Activated CD4-positive, alpha-beta T cell treated with anti-CD3 and anti-CD28 coated beads, Interleukin-2, amount 50 U/mL, for 4 hours (primary cell): ENCODE data around the gene PRAMEF20.
"Not testable (repeated sequence)": the region's sequence is repeated elsewhere in the genome, so short reads cannot be mapped to it uniquely, and the experiment has no call there.

Experiments used
- DNase-seq, 2 experiments: peaks; one replicate each; pipeline ENCODE4 v3.0.0-alpha.2; 2020

PRAMEF20 gene

DNA sequence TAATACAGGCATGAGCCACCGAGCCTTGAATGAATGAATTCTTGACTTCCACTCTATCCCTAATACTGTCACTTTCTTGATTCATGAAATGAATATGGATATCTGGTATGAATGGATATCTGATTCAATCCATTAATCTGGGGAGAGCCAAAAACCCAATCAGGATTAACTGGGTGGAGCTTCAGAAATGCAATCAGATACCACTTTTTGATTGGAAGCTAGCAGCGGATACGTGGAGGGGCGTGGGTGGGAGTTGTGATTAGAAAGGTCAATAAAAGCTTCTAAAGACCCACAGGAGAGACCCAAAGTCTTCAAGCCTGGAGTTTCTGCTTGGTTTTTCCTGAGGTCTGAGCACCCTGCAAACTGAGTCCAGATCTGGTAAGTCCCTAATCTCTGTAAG, at the start of gene PRAMEF20:
Gene PRAMEF20 (plus strand): TSS at position 301 of the 400 bp plus-strand sequence. CDS start 5,905 bp downstream, outside the sequence.
- not testable (repeated sequence) for DNase-seq

DNA sequence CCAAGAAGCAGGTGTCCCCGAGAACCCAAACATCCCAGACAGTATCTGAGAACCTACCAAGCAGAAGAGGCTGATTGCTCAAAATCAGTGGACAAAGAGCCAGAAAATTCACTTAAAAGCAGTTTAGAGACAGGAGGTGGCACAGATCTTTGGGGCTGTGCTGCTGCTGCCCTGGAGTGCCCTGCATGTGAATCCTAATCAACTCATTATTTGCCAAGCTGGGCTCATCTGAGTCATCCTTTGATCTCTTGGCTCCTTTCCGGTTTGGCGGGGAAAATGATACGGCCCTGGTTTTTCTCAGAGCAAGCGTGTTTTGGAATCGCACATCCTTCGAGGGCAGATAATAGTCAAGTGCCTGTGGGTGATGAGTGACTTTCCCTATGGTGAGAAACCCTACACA, 47.9 kb upstream of the PRAMEF20 start:
- DNase-seq = not testable (repeated sequence)

DNA sequence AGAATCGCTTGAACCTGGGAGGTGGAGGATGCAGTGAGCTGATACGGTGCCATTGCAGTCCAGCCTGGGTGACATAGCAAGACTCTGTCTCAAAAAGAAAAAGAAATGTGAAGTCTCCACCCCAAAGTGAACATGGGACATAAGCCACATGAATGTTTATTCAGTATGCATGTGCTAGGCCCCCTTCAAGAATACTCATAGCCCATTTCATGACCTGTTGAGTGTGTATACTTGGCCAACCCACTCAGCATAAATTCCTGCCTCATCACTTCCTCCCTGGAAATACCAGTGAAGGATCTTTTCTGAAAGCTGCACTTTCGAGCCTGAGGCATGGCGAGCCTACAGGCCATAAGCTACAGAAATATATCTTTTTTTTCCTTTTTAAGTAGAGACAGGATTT, 45.3 kb upstream of the PRAMEF20 start:
- DNase-seq = not testable (repeated sequence)

DNA sequence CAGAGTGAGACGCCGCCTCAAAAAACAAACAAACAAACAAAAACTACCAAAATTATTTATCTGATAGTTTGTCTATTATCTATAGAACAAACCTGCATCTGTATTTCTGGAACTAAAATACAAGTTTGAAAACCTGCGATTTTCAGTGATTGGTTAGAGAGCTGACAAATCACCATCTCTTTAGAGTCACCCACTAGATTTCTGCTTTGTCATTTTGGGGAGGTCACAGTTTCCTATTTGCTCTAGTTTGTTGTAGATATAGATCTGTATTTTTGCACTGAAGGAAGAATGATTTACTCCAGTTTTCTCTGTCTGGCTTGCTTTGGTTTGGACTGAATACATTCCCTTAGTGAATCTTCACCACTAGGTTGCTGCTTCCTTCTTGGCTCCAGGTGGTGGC, 43.7 kb upstream of the PRAMEF20 start:
- not testable (repeated sequence) for DNase-seq

DNA sequence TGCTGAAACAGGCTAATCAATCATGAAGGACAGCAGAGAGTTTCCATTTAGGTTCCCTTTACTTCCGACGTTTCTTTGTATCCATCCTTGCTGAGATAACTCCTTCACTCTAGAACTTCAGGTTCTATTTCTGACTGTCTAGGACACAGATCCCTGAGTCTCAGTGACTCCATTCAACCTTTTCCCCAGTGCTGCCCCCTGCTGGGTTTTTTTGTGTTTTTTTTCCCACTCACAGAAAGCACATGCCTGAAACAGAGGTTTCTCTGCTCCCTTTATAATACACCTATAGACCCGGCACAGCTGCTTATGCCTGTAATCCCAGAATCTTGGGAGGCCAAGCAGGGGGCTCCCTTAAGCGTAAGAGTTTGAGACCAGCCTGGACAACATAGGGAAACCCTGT, 41.7 kb upstream of the PRAMEF20 start:
- not testable (repeated sequence) for DNase-seq

DNA sequence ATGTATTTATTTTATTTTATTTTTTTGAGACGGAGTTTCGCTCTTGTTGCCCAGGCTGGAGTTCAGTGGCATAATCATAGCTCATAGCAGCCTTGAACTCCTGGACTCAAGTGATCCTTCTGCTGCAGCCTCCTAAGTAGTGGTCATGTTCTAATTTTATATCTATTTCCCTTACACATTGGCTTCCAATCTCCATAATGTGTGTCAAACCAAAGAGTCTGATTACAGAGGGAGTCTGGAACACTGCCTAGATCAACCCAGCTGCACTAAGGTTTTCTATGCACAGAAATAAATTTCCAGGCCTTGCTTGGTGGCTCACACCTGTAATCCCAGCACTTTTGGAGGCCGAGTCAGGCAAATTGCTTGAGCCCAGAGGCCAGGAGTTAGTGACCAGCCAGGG, 31.3 kb upstream of the PRAMEF20 start:
- not testable (repeated sequence) for DNase-seq

DNA sequence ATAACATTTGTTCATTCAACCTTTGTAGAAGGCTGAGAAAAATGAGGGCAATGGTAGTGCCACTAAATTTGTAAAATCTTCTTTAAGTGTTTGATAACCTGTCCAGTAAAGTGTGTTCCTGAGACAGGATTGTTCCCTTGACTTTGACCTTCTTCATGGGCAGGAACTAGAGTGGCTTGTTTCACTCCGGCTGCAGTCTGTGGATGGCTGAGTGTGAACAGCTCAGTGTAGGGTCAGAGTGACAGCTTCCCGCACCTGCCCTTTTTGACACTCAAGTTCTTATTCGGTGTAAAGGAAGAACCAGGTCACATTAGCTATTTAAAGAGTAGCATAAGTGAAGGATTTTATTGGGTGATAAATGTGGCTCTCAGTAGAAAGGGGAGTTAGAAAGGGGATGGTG, 29.9 kb upstream of the PRAMEF20 start:
- DNase-seq = not testable (repeated sequence)

DNA sequence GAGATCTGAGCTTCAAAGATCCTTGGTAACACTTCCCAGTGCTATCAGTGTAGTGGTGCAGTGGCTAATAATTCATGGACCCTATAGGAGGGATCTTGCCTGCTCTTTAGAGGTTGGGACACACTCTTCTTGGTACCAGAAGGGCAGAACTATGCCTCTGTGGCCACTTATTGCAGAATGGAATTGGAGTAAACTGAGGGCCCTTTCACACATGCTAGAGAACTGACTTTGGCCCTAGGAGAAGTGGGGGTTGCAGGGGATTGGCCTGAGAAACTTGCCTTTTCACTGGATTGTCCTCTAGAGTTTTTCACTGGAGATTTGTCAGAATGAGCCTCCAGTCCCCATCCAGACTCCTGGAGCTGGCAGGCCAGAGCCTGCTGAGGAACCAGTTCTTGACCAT, 20.9 kb upstream of the PRAMEF20 start, which contains the start of gene PRAMEF17:
Gene PRAMEF17 (plus strand): TSS at position 301 of the 400 bp plus-strand sequence. CDS start 26 bp downstream, at position 327.
- DNase-seq = not testable (repeated sequence)

DNA sequence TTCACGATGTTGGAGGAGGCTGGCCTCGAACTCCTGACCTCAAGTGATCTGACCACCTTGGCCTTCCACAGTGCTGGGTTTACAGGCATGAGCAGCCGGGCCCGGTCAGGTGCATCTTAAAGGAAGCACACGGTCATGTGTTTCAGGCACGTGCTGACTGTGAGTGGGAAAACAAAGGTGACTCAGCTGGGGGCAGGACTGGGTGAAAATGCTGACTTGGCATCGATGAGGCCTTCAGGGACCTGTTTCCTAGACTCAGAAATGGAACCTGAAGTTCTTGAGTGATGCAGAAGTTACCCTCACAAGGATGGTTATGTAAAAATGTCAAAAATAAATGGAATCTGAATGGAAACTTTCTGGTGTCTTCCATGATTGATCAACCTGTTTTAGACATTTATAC, 17.2 kb upstream of the PRAMEF20 start:
- not testable (repeated sequence) for DNase-seq

DNA sequence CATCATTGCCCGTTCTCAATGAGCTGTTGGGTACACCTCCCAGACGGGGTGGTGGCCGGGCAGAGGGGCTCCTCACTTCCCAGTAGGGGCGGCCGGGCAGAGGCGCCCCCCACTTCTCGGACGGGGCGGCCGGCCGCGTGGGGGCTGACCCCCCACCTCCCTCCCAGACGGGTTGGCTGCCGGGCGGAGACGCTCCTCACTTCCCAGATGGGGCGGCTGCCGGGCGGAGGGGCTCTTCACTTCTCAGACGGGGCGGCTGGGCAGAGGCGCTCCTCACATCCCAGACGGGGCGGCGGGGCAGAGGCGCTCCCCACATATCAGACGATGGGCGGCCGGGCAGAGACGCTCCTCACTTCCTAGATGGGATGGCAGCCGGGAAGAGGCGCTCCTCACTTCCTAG, 15.5 kb upstream of the PRAMEF20 start:
- not testable (repeated sequence) for DNase-seq

DNA sequence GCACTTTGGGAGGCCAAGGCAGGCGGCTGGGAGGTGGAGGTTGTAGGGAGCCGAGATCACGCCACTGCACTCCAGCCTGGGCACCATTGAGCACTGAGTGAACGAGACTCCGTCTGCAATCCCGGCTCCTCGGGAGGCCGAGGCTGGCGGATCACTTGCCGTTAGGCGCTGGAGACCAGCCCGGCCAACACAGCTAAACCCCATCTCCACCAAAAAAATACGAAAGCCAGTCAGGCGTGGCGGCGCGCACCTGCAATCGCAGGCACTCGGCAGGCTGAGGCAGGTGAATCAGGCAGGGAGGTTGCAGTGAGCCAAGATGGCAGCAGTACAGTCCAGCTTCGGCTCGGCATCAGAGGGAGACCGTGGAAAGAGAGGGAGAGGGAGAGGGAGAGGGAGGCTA, 14.9 kb upstream of the PRAMEF20 start:
- not testable (repeated sequence) for DNase-seq

DNA sequence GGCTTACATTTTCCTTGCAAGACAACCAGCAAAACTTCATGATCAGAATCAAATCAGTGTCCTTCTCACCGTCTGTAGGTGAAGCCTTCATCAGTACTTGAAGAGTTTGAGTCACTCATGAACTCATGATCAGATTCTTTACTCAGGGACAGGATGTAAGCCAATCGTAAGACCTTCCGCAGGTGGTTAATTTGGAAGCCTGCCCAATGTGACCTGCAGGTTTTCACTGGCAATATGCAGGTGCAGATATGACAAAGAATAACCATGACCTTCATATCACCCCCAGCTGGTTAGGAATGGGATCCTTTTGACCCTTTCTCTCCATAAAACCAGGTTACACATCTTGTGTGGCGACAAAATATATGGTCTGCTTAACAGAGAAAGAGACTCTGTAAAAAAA, 2.4 kb upstream of the PRAMEF20 start:
- DNase-seq = no peak

DNA sequence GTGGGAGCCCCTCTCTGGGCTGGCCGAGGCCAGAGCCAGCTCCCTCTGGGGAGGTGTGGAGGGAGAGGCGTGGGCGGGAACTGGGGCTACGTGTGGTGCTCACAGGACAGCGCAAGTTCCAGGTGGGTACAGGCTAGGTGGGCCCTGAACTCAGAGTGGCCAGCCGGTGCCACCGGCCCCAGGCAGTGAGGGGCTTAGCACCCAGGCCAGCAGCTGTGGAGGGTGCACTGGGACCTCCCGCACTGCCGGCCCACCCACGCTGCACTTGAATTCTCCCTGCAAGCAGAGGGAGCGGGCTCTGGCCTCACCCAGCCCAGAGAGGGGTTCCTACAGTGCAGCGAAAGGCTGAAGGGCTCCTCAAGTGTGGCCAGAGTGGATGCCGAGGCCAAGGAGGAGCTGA, 20.2 kb downstream of the PRAMEF20 start:
- no peak for DNase-seq

DNA sequence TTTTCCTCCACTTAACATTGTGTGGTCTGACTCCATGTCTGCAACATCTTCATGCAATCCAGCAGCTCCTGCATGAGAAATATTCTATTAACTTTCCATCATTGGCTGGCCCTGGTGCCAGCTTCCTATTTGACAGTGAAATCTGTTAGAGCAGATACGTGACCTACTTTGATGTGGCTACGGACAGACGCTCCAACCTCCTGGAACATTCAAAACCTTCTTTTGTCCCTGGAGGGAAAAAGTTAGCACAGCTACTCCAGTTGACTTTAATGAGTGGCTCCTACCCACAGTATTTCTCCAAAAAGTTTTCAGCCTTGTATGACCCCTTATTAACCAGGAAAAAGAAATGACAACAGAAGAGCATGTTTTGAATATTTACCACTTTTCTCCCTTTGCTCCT, 22.0 kb downstream of the PRAMEF20 start:
- DNase-seq = no peak

DNA sequence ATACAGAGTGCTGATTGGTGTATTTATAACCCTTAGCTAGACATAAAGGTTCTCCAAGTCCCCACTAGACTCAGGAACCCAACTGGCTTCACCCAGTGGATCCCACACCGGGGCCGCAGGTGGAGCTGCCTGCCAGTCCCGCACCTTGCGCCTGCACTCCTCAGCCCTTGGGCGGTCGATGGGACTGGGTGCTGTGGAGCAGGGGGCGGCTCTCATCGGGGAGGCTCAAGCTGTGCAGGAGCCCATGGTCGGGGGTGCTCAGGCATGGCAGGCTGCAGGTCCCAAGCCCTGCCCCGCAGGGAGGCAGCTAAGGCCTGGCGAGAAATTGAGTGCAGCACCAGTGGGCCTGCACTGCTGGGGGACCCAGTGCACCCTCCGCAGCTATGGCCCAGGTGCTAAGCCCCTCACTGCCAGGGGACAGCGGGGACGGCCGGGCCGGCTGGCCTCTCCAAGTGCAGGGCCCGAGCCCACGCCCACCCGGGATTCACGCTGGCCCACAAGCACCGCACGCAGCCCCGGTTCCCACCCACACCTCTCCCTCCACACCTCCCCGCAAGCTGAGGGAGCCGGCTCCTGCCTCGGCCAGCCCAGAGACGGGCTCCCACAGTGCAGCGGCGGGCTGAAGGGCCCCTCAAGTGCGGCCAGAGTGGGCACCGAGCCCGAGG, 23.6 kb downstream of the PRAMEF20 start:
- DNase-seq = not testable (repeated sequence)

DNA sequence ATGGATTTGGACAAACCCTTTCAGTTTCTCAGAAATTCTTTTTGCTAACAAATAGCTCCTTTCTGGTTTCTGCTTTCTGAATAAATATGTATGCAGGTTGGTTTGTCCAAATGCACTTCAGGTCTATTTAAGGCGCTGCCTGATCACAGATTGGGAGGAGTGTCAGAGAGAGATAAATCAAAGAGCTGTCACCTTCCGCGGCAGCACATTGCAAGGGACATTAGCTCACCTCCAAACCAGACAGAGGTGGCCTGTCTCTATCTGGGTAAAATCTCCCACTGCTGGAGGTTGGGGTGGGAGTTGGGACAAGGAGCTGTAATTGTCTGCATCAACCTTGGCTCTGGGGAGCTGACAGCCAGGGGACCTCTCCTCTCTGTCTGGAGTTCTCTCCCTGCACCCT, 25.2 kb downstream of the PRAMEF20 start:
- no peak for DNase-seq

DNA sequence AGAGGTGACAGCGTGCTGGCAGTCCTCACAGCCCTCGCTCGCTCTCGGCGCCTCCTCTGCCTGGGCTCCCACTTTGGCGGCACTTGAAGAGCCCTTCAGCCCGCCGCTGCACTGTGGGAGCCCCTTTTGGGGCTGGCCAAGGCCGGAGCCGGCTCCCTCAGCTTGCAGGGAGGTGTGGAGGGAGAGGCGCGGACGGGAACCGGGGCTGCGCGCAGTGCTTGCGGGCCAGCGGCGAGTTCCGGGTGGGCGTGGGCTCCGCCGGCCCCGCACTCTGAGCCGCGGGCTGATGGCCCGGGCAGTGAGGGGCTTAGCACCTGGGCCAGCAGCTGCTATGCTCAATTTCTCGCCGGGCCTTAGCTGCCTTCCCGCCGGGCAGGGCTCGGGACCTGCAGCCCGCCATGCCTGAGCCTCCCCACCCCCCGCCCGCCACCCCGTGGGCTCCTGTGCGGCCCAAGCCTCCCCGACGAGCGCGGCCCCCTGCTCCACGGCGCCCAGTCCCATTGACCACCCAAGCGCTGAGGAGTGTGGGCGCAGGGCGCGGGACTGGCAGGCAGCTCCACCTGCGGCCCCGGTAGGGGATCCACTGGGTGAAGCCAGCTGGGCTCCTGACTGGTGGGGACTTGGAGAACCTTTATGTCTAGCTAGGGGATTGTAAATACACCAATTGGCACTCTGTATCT, 29.0 kb downstream of the PRAMEF20 start:
- not testable (repeated sequence) for DNase-seq

DNA sequence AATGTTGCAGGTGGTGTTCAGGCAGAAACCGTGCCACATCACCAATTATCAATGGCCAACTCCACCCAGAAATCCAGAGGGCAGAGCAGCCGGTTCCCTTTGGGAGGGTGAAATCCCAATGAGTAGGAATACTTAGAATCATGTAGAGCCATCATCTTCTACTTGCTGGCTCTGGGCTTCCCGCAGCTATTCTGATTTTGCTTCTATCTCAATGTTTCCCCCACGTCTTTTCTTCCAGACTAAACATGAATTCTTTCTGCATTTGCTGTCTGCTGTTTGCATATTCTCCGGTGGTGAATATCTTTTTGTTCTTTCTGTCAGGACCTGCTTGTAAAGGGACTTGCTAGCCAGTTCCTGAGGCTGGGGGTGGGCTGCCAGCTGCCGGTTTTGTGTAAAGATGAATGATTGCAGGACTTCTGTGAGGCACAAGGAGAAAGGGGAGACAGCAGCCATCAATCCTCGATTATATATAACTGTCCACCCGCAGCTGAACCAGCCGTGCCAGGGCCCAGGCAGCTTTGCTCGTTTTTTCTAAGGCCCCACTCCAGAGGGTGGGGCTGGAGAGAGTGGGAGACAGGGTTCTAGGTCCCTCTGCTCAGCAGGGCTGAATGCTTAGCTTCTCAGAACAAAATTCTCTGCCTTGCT, 33.2 kb downstream of the PRAMEF20 start:
- no peak for DNase-seq

DNA sequence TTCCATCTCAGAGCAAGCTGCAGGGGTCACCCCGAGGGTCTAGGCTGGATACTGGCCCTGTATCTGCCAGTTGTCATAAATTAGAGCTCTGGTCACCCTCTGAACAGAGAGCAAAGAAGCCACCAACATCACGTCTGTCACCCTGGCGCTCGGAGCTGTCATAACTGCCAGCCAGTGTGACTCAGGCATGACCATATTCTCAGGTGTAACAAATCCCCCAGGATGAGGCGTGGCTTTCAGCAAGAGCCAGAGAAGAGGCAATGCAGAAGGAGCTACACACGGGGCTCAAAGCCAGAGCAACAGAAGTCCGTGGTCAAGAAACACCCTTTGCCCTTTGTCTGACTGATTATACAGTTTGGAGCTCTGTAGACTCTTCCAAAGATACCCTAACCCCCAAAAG, 40.0 kb downstream of the PRAMEF20 start:
- DNase-seq = no peak

DNA sequence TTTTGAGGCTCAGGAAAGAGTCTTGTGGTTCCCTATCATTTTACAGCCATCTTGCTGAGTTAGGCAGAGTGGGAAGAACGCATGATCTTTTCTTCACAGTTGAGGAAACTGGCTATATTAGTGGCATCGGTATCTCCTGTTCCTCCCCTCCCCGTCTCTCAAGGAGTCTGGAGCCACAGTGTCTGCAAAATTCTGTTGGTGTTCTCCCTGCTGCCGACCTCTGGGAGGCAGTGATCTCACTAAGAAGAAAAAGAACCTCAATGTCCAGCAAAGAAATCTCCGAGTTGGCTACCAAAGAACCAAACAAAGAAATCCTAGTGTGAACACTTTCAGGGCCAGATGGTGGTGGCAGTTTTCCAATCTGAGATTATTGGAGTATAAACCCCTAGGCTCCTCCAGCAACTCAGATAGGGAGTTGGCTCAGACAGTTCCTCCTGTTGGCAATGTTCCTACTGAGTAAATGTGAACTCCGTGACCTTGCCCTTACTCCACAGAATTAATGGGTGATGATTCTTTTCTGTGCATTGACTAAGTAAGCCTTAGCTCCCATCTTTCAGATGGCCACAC, 41.2 kb downstream of the PRAMEF20 start:
- no peak for DNase-seq

DNA sequence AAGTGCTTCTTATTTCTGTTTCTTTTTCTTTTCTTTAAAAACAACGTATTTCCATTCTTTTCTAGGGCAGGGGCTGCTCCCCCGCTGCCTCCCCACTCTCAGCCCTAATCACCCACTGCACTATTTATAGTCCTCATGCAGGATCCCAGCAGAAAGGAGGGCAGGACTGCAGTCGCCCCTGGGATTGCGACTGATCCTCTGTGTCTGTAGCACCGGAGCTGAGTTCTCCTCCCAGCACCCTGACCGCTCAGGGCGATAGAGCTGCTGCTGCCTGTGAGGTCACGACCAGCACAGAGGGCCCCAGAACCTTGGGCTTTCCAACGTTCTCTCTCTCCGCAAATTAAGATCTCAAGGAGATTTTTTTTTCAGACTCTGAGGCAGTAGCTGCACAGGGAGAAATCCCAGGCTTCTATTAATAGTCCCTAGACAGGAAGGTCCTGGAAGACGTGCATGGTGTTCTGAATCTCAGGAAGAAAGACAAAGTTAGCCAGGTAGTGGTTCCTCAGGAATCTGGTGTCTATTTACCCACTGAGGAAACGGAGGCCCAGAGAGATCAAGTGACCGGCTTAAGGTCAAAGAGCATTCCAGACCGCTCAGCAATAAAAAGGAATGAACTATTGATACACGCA, 46.8 kb downstream of the PRAMEF20 start:
- no peak for DNase-seq

DNA sequence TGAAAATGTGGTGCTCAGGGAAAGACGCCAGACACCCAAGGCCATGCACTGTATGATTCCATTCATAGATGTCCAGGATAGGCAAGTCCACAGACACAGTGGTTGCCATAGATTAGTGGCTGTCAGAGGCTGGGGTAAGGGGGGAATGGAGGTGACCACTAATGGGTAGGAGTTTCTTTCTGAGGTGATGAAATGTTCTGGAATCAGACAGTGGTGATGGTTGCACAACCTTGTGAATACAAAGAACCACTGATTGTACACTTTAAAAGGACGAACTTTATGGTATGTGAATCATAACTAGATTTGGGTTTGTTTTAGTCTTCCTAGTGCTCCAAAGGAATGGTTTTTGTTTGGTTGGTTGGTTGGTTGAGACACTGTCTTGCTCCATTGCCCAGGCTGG, 51.7 kb downstream of the PRAMEF20 start:
- no peak for DNase-seq

DNA sequence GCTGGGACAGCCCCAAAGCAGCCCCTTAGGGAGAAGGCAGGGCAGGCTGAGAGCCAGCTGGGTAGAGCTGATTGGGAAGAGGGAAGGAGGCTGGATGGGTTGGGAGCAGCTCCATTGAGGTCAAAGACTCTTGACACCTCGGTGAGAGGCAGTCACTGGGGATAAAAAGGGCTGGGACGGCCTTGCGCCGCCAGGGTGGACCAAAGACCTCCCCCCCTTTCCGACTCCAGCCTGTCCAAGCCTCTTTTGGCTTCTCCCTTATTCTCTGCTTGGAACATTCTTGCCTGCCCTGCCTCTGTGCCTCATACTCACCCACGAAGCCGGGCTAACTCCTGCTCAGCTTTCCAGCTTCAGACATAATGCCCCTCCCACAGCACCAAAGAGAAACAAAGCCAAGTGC, 52.4 kb downstream of the PRAMEF20 start:
- DNase-seq = no peak
